ENCODE results near the gene TMEM131. TPM values are rescaled to one million over a fixed set of nuclear protein-coding genes. Genes with fewer than 3 reads are reported as not detected.

TMEM131 gene
- total and polyA plus RNA-seq, 2 donors: 11.4 to 15.6 TPM

- no peak for DNase-seq (ENCODE audit: low read depth in 6 of 9, low spot score in 9 of 9)
- H3K4me1 ChIP-seq (ENCODE audit: control insufficient read depth in 2 of 2, insufficient read depth in 2 of 2, low read length in 2 of 2): peaks cover 0 to 10% of the 10 kb centered on the region in 2 donors
- WGBS: 100% methylated on average over 2 of the region's 2 CpGs
- peaks cover 30 to 37% of the 10 kb centered on the region in 2 donors for H3K36me3 ChIP-seq (ENCODE audit: control insufficient read depth in 2 of 2, insufficient read depth in 2 of 2, low read length in 1 of 2)
- H3K4me3 ChIP-seq (ENCODE audit: low read length in 2 of 2): no peak overlapping the region
- no peaks in the 10 kb centered on the region for H3K9me3 ChIP-seq (ENCODE audit: control insufficient read depth in 2 of 2, insufficient read depth in 1 of 2, low read length in 1 of 2)
- peak overlapping the region; percentile 33 to 65 for H3K27ac ChIP-seq (ENCODE audit: low read depth in 1 of 2, low read length in 1 of 2)
- H3K27me3 ChIP-seq (ENCODE audit: control insufficient read depth in 2 of 2, insufficient read depth in 1 of 2, low read length in 1 of 2): no peaks in the 10 kb centered on the region
Observed at GRCh38 chr2:97755491-97755890, 240.3 kb downstream of the TMEM131 start.

- H3K4me1 ChIP-seq (ENCODE audit: control insufficient read depth in 2 of 2, insufficient read depth in 2 of 2, low read length in 2 of 2): peaks cover 0 to 10% of the 10 kb centered on the region in 2 donors
- peak in 1 of 9 donors; percentile 36 for DNase-seq (ENCODE audit: low read depth in 6 of 9, low spot score in 9 of 9)
- no peaks in the 10 kb centered on the region for H3K9me3 ChIP-seq (ENCODE audit: control insufficient read depth in 2 of 2, insufficient read depth in 1 of 2, low read length in 1 of 2)
- 94% methylated on average over 12 of the region's 12 CpGs for WGBS
- no peak overlapping the region for H3K4me3 ChIP-seq (ENCODE audit: low read length in 2 of 2)
- peak overlapping the region; percentile 46 to 50 for H3K27ac ChIP-seq (ENCODE audit: low read depth in 1 of 2, low read length in 1 of 2)
- H3K27me3 ChIP-seq (ENCODE audit: control insufficient read depth in 2 of 2, insufficient read depth in 1 of 2, low read length in 1 of 2): no peaks in the 10 kb centered on the region
- peaks cover 29 to 30% of the 10 kb centered on the region in 2 donors for H3K36me3 ChIP-seq (ENCODE audit: control insufficient read depth in 2 of 2, insufficient read depth in 2 of 2, low read length in 1 of 2)
Observed at GRCh38 chr2:97754690-97755346, 240.9 kb downstream of the TMEM131 start.

GRCh38 chr2:97752342-97753334 is 243.1 kb downstream of the TMEM131 start:
- H3K27ac ChIP-seq (ENCODE audit: low read depth in 1 of 2, low read length in 1 of 2): peak overlapping the region in 1 of 2 donors; percentile 74
- DNase-seq (ENCODE audit: low read depth in 6 of 9, low spot score in 9 of 9): no peak
- H3K4me3 ChIP-seq (ENCODE audit: low read length in 2 of 2): no peak overlapping the region
- H3K36me3 ChIP-seq (ENCODE audit: control insufficient read depth in 2 of 2, insufficient read depth in 2 of 2, low read length in 1 of 2): peaks cover 14 to 17% of the 10 kb centered on the region in 2 donors
- H3K27me3 ChIP-seq (ENCODE audit: control insufficient read depth in 2 of 2, insufficient read depth in 1 of 2, low read length in 1 of 2): no peaks in the 10 kb centered on the region
- WGBS: 97% methylated on average over 3 of the region's 3 CpGs
- H3K9me3 ChIP-seq (ENCODE audit: control insufficient read depth in 2 of 2, insufficient read depth in 1 of 2, low read length in 1 of 2): no peaks in the 10 kb centered on the region
- H3K4me1 ChIP-seq (ENCODE audit: control insufficient read depth in 2 of 2, insufficient read depth in 2 of 2, low read length in 2 of 2): peaks cover 2 to 16% of the 10 kb centered on the region in 2 donors

- H3K9me3 ChIP-seq (ENCODE audit: control insufficient read depth in 2 of 2, insufficient read depth in 1 of 2, low read length in 1 of 2): no peaks in the 10 kb centered on the region
- no peak for DNase-seq (ENCODE audit: low read depth in 6 of 9, low spot score in 9 of 9)
- peaks cover 2 to 16% of the 10 kb centered on the region in 2 donors for H3K4me1 ChIP-seq (ENCODE audit: control insufficient read depth in 2 of 2, insufficient read depth in 2 of 2, low read length in 2 of 2)
- WGBS: 89% methylated on average over 3 of the region's 3 CpGs
- H3K36me3 ChIP-seq (ENCODE audit: control insufficient read depth in 2 of 2, insufficient read depth in 2 of 2, low read length in 1 of 2): peaks cover 7 to 9% of the 10 kb centered on the region in 2 donors
- H3K27ac ChIP-seq (ENCODE audit: low read depth in 1 of 2, low read length in 1 of 2): peak overlapping the region in 1 of 2 donors; percentile 74
- no peak overlapping the region for H3K4me3 ChIP-seq (ENCODE audit: low read length in 2 of 2)
- no peaks in the 10 kb centered on the region for H3K27me3 ChIP-seq (ENCODE audit: control insufficient read depth in 2 of 2, insufficient read depth in 1 of 2, low read length in 1 of 2)
Observed at GRCh38 chr2:97751752-97752151, 244.0 kb downstream of the TMEM131 start.

GRCh38 chr2:97750017-97750416 is 245.7 kb downstream of the TMEM131 start:
- no peak overlapping the region for H3K4me3 ChIP-seq (ENCODE audit: low read length in 2 of 2)
- peaks cover 0 to 3% of the 10 kb centered on the region in 2 donors for H3K36me3 ChIP-seq (ENCODE audit: control insufficient read depth in 2 of 2, insufficient read depth in 2 of 2, low read length in 1 of 2)
- DNase-seq (ENCODE audit: low read depth in 6 of 9, low spot score in 9 of 9): no peak
- no peaks in the 10 kb centered on the region for H3K27me3 ChIP-seq (ENCODE audit: control insufficient read depth in 2 of 2, insufficient read depth in 1 of 2, low read length in 1 of 2)
- no peak overlapping the region for H3K27ac ChIP-seq (ENCODE audit: low read depth in 1 of 2, low read length in 1 of 2)
- no peaks in the 10 kb centered on the region for H3K9me3 ChIP-seq (ENCODE audit: control insufficient read depth in 2 of 2, insufficient read depth in 1 of 2, low read length in 1 of 2)
- peaks cover 2 to 9% of the 10 kb centered on the region in 2 donors for H3K4me1 ChIP-seq (ENCODE audit: control insufficient read depth in 2 of 2, insufficient read depth in 2 of 2, low read length in 2 of 2)
- WGBS: over 99% methylated on average over 4 of the region's 4 CpGs

GRCh38 chr2:97749581-97749980 is 246.2 kb downstream of the TMEM131 start:
- no peak for DNase-seq (ENCODE audit: low read depth in 6 of 9, low spot score in 9 of 9)
- whole genome bisulfite sequencing: 87% methylated on average over 5 of the region's 5 CpGs
- Histone ChIP-seq H3K9me3 (ENCODE audit: control insufficient read depth in 2 of 2, insufficient read depth in 1 of 2, low read length in 1 of 2) (no peaks in the 10 kb centered on the region), H3K4me3 (ENCODE audit: low read length in 2 of 2) (no peak overlapping the region), H3K27me3 (ENCODE audit: control insufficient read depth in 2 of 2, insufficient read depth in 1 of 2, low read length in 1 of 2) (no peaks in the 10 kb centered on the region), H3K36me3 (ENCODE audit: control insufficient read depth in 2 of 2, insufficient read depth in 2 of 2, low read length in 1 of 2) (peaks cover 0 to 3% of the 10 kb centered on the region in 2 donors), H3K27ac (ENCODE audit: low read depth in 1 of 2, low read length in 1 of 2) (no peak overlapping the region), H3K4me1 (ENCODE audit: control insufficient read depth in 2 of 2, insufficient read depth in 2 of 2, low read length in 2 of 2) (peaks cover 2 to 9% of the 10 kb centered on the region in 2 donors)

- no peak for DNase-seq (ENCODE audit: low read depth in 6 of 9, low spot score in 9 of 9)
- Histone ChIP-seq H3K36me3 (ENCODE audit: control insufficient read depth in 2 of 2, insufficient read depth in 2 of 2, low read length in 1 of 2) (peaks cover 0 to 3% of the 10 kb centered on the region in 2 donors), H3K27ac (ENCODE audit: low read depth in 1 of 2, low read length in 1 of 2) (no peak overlapping the region), H3K4me3 (ENCODE audit: low read length in 2 of 2) (no peak overlapping the region), H3K9me3 (ENCODE audit: control insufficient read depth in 2 of 2, insufficient read depth in 1 of 2, low read length in 1 of 2) (no peaks in the 10 kb centered on the region), H3K4me1 (ENCODE audit: control insufficient read depth in 2 of 2, insufficient read depth in 2 of 2, low read length in 2 of 2) (peaks cover 2 to 6% of the 10 kb centered on the region in 2 donors), H3K27me3 (ENCODE audit: control insufficient read depth in 2 of 2, insufficient read depth in 1 of 2, low read length in 1 of 2) (no peaks in the 10 kb centered on the region)
- 93% methylated on average over 4 of the region's 4 CpGs for WGBS
Observed at GRCh38 chr2:97747716-97748115, 248.0 kb downstream of the TMEM131 start.

GRCh38 chr2:97747285-97747684 is 248.5 kb downstream of the TMEM131 start:
- H3K27ac ChIP-seq (ENCODE audit: low read depth in 1 of 2, low read length in 1 of 2): no peak overlapping the region
- peaks cover 0 to 3% of the 10 kb centered on the region in 2 donors for H3K36me3 ChIP-seq (ENCODE audit: control insufficient read depth in 2 of 2, insufficient read depth in 2 of 2, low read length in 1 of 2)
- H3K27me3 ChIP-seq (ENCODE audit: control insufficient read depth in 2 of 2, insufficient read depth in 1 of 2, low read length in 1 of 2): no peaks in the 10 kb centered on the region
- 89% methylated on average over 3 of the region's 3 CpGs for WGBS
- DNase-seq (ENCODE audit: low read depth in 6 of 9, low spot score in 9 of 9): no peak
- no peak overlapping the region for H3K4me3 ChIP-seq (ENCODE audit: low read length in 2 of 2)
- peaks cover 6 to 9% of the 10 kb centered on the region in 2 donors for H3K4me1 ChIP-seq (ENCODE audit: control insufficient read depth in 2 of 2, insufficient read depth in 2 of 2, low read length in 2 of 2)
- H3K9me3 ChIP-seq (ENCODE audit: control insufficient read depth in 2 of 2, insufficient read depth in 1 of 2, low read length in 1 of 2): no peaks in the 10 kb centered on the region

All from thymus (tissue), 11 donors.